CD4-positive, CD25-positive, alpha-beta regulatory T cell (primary cell): ENCODE results near the gene DCDC1. TPM values are rescaled to one million over a fixed set of nuclear protein-coding genes. Genes with fewer than 3 reads are reported as not detected.
"Not testable (repeated sequence)": the region's sequence is repeated elsewhere in the genome, so short reads cannot be mapped to it uniquely, and the experiment has no call there.

ENCODE experiments used
- ATAC-seq, 2 donors: fragments of 150-1000 bp; cut with Tn5 transposase; one replicate each; pipeline ENCODE4 v1.10.0; 2021; ENCODE audit warnings: low read depth in 2 of 2, moderate number of reproducible peaks in 2 of 2, moderate library complexity in 1 of 2
- DNase-seq, 3 donors: peaks; one replicate each; pipeline versions ENCODE4 v3.0.0 to v3.0.0-alpha.2; 2012 to 2022; ENCODE audit warnings: mixed read lengths in 1 of 3
- H3K27ac ChIP-seq: one replicate; pipeline ENCODE4 v1.7.0; 2013; ENCODE audit warnings: mild to moderate bottlenecking, low read length; ENCODE audit not compliant: insufficient read depth, poor library complexity, severe bottlenecking
- H3K27me3 ChIP-seq: one replicate; pipeline ENCODE4 v1.7.0; 2013; ENCODE audit warnings: low read length; ENCODE audit not compliant: control insufficient read depth, insufficient read depth
- H3K36me3 ChIP-seq: one replicate; pipeline ENCODE4 v1.7.0; 2013; ENCODE audit warnings: mild to moderate bottlenecking, low read length, moderate library complexity; ENCODE audit not compliant: control insufficient read depth, insufficient read depth
- H3K4me1 ChIP-seq: 2 replicates; pipeline ENCODE4 v1.7.0; 2013; ENCODE audit warnings: mild to moderate bottlenecking, low read length; ENCODE audit not compliant: insufficient read depth, control insufficient read depth, poor library complexity, severe bottlenecking
- H3K4me3 ChIP-seq: one replicate; pipeline ENCODE4 v1.7.0; 2013; ENCODE audit warnings: low read depth, mild to moderate bottlenecking, low read length, moderate library complexity
- H3K9me3 ChIP-seq, 2 experiments: 1 replicate in 1 of 2; 2 replicates in 1 of 2; pipeline ENCODE4 v1.7.0; 2013; ENCODE audit warnings: low read length in 2 of 2, mild to moderate bottlenecking in 1 of 2, moderate library complexity in 1 of 2; ENCODE audit not compliant: control insufficient read depth in 2 of 2
- H3K27ac Mint-ChIP-seq, 3 donors: one replicate each; pipeline ENCODE4 v1.8.0; 2020 to 2022; ENCODE audit warnings: mild to moderate bottlenecking in 3 of 3, mixed read lengths in 3 of 3, moderate library complexity in 2 of 3
- H3K27me3 Mint-ChIP-seq: one replicate; pipeline ENCODE4 v1.8.0; 2022; ENCODE audit warnings: mild to moderate bottlenecking, mixed read lengths
- H3K36me3 Mint-ChIP-seq: one replicate; pipeline ENCODE4 v1.8.0; 2020; ENCODE audit warnings: mixed read lengths
- H3K4me1 Mint-ChIP-seq, 4 donors: one replicate each; pipeline ENCODE4 v1.8.0; 2020 to 2022; ENCODE audit warnings: mixed read lengths in 4 of 4, mild to moderate bottlenecking in 1 of 4
- H3K4me3 Mint-ChIP-seq, 4 donors: one replicate each; pipeline ENCODE4 v1.8.0; 2020 to 2022; ENCODE audit warnings: mild to moderate bottlenecking in 4 of 4, mixed read lengths in 4 of 4, moderate library complexity in 3 of 4
- H3K9me3 Mint-ChIP-seq, 7 donors: one replicate each; pipeline ENCODE4 v1.8.0; 2020 to 2022; ENCODE audit warnings: mixed read lengths in 7 of 7, mild to moderate bottlenecking in 3 of 7, moderate library complexity in 2 of 7
- polyA plus RNA-seq, 4 donors: library from polyadenylated mRNA; unstranded; fragments of 300-500 nt; fragmentation: Illumina TruSeq; gene quantifications; one replicate each; pipeline ENCODE4 v1.2.3, GENCODE V29; 2021
- total RNA-seq: library from RNA; stranded (reverse); gene quantifications from one replicate; pipeline ENCODE4 v1.2.3, GENCODE V29; 2022

The DCDC1 gene
- total and polyA plus RNA-seq, 5 donors from 2014 or later, result not detected

GRCh38 chr11:31273527-31273926, 96.0 kb downstream of the DCDC1 start:
- H3K9me3 Mint-ChIP-seq, result peaks cover 2 to 28% (median 11%) of the 10 kb centered on the region in 7 donors
- not testable (repeated sequence) for ATAC-seq, DNase-seq, H3K27me3 ChIP-seq, H3K27me3 Mint-ChIP-seq, H3K27ac ChIP-seq, H3K4me3 ChIP-seq, H3K4me1 ChIP-seq, H3K4me1 Mint-ChIP-seq, H3K36me3 Mint-ChIP-seq, H3K36me3 ChIP-seq, H3K4me3 Mint-ChIP-seq, H3K27ac Mint-ChIP-seq
- H3K9me3 ChIP-seq, result peaks cover 3 to 12% of the 10 kb centered on the region in 2 experiments

- H3K4me3 ChIP-seq, result no peak overlapping the region
- no peaks in the 10 kb centered on the region for H3K27me3 Mint-ChIP-seq
- no peaks in the 10 kb centered on the region for H3K4me1 Mint-ChIP-seq
- no peak for ATAC-seq
- H3K27ac Mint-ChIP-seq, result no peak overlapping the region
- no peak for DNase-seq
- H3K27me3 ChIP-seq, result no peaks in the 10 kb centered on the region
- H3K36me3 ChIP-seq, result no peaks in the 10 kb centered on the region
- peaks cover 2 to 15% (median 6%) of the 10 kb centered on the region in 7 donors for H3K9me3 Mint-ChIP-seq
- no peak overlapping the region for H3K27ac ChIP-seq
- H3K36me3 Mint-ChIP-seq, result no peaks in the 10 kb centered on the region
- H3K9me3 ChIP-seq, result peaks cover 0 to 3% of the 10 kb centered on the region in 2 experiments
- no peak overlapping the region for H3K4me3 Mint-ChIP-seq
- no peaks in the 10 kb centered on the region for H3K4me1 ChIP-seq
Measured at GRCh38 chr11:31267720-31268119, 101.8 kb downstream of the DCDC1 start.

DNA sequence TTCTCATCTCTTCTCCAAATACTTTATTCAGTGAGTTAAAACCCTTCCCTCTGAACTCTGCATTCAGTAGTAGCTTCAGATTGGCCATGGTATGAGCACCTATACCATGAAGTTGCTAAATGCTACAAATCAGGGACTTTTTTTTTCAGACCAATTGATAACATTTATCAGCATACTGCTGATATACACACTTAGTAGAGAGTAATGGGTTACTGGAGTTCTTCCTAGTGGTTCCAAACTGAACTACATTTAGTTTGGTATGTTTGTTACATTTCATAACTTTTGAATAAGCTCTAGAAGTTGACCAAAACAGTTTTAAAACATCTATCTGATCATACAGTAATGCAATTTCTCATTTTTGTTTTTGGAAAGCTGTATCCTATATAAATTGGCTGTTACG, 104.7 kb downstream of the DCDC1 start:
- Histone ChIP-seq H3K27me3 (no peaks in the 10 kb centered on the region), H3K4me1 (no peaks in the 10 kb centered on the region), H3K4me3 (no peak overlapping the region), H3K9me3 (no peaks in the 10 kb centered on the region), H3K36me3 (no peaks in the 10 kb centered on the region), H3K27ac (no peak overlapping the region)
- no peaks in the 10 kb centered on the region for H3K27me3 Mint-ChIP-seq
- peaks cover 0 to 2% (median 0%) of the 10 kb centered on the region in 7 donors for H3K9me3 Mint-ChIP-seq
- no peaks in the 10 kb centered on the region for H3K4me1 Mint-ChIP-seq
- DNase-seq, result no peak
- ATAC-seq, result no peak
- no peak overlapping the region for H3K27ac Mint-ChIP-seq
- H3K36me3 Mint-ChIP-seq, result no peaks in the 10 kb centered on the region
- H3K4me3 Mint-ChIP-seq, result no peak overlapping the region

GRCh38 chr11:31262761-31263160, 106.8 kb downstream of the DCDC1 start:
- Mint-ChIP-seq H3K4me1 (no peaks in the 10 kb centered on the region), H3K36me3 (no peaks in the 10 kb centered on the region), H3K27me3 (no peaks in the 10 kb centered on the region), H3K9me3 (peaks cover 0 to 2% (median 0%) of the 10 kb centered on the region in 7 donors), H3K4me3 (no peak overlapping the region), H3K27ac (no peak overlapping the region)
- Histone ChIP-seq H3K4me3 (no peak overlapping the region), H3K27me3 (no peaks in the 10 kb centered on the region), H3K9me3 (no peaks in the 10 kb centered on the region), H3K4me1 (no peaks in the 10 kb centered on the region), H3K27ac (no peak overlapping the region), H3K36me3 (no peaks in the 10 kb centered on the region)
- no peak for ATAC-seq
- no peak for DNase-seq

GRCh38 chr11:31259797-31260196, 109.7 kb downstream of the DCDC1 start:
- H3K27ac Mint-ChIP-seq, result no peak overlapping the region
- H3K9me3 Mint-ChIP-seq, result no peaks in the 10 kb centered on the region
- no peaks in the 10 kb centered on the region for H3K4me1 Mint-ChIP-seq
- ATAC-seq (no peak), DNase-seq (no peak)
- no peaks in the 10 kb centered on the region for H3K36me3 Mint-ChIP-seq
- H3K4me3 Mint-ChIP-seq, result no peak overlapping the region
- H3K36me3 ChIP-seq, result no peaks in the 10 kb centered on the region
- no peaks in the 10 kb centered on the region for H3K9me3 ChIP-seq
- no peaks in the 10 kb centered on the region for H3K27me3 Mint-ChIP-seq
- no peak overlapping the region for H3K4me3 ChIP-seq
- H3K27me3 ChIP-seq, result peaks cover 3% of the 10 kb centered on the region
- H3K4me1 ChIP-seq, result no peaks in the 10 kb centered on the region
- H3K27ac ChIP-seq, result no peak overlapping the region

DNA sequence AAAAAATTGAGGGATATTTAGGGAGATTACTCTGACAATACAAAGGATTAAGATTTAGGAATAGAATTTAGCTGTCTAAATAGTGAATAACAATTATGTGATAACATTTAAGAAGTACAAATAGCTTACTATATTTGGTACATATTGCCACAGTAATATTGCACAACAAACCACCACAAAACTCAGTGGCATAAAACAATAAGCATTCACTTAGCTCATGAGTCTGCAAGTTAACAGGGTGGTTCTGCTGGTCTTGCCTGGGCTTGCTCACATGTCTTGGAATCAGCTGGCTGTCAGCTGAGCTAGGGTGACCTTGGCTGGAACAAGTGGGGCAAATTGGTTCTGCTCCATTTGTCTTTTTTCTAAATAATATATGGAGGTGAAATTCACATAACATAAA, 115.1 kb downstream of the DCDC1 start:
- Histone ChIP-seq H3K36me3 (no peaks in the 10 kb centered on the region), H3K4me1 (no peaks in the 10 kb centered on the region), H3K27ac (no peak overlapping the region), H3K27me3 (peaks cover 3% of the 10 kb centered on the region), H3K9me3 (no peaks in the 10 kb centered on the region), H3K4me3 (no peak overlapping the region)
- Mint-ChIP-seq H3K36me3 (no peaks in the 10 kb centered on the region), H3K9me3 (no peaks in the 10 kb centered on the region), H3K4me3 (no peak overlapping the region), H3K27ac (no peak overlapping the region), H3K27me3 (peaks cover 4% of the 10 kb centered on the region), H3K4me1 (no peaks in the 10 kb centered on the region)
- DNase-seq, result no peak
- ATAC-seq, result no peak

DNA sequence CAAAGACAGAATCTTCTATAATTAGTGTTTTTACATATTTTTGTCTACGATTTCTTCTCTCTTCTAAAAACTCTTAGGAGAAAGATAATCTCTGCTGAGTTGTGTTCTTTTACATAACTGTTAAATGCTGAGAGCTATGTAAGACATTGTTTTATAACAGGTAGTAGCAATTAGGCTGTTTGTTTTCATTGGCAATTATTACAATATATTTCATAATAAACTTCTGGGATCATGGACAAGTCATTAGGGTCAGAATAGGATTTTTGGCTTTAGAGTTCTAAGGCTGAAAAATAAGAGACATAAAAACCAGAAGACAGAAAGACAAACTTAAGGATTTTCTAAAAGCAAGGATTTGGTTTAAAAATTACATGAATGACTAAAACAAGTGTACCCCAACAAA, 120.8 kb downstream of the DCDC1 start:
- no peaks in the 10 kb centered on the region for H3K9me3 Mint-ChIP-seq
- no peak overlapping the region for H3K27ac Mint-ChIP-seq
- H3K4me1 Mint-ChIP-seq, result no peaks in the 10 kb centered on the region
- H3K36me3 ChIP-seq, result no peaks in the 10 kb centered on the region
- no peaks in the 10 kb centered on the region for H3K27me3 ChIP-seq
- no peaks in the 10 kb centered on the region for H3K9me3 ChIP-seq
- no peak for DNase-seq
- peaks cover 4% of the 10 kb centered on the region for H3K27me3 Mint-ChIP-seq
- no peak overlapping the region for H3K4me3 Mint-ChIP-seq
- no peaks in the 10 kb centered on the region for H3K36me3 Mint-ChIP-seq
- H3K27ac ChIP-seq, result no peak overlapping the region
- no peak for ATAC-seq
- no peaks in the 10 kb centered on the region for H3K4me1 ChIP-seq
- no peak overlapping the region for H3K4me3 ChIP-seq

DNA sequence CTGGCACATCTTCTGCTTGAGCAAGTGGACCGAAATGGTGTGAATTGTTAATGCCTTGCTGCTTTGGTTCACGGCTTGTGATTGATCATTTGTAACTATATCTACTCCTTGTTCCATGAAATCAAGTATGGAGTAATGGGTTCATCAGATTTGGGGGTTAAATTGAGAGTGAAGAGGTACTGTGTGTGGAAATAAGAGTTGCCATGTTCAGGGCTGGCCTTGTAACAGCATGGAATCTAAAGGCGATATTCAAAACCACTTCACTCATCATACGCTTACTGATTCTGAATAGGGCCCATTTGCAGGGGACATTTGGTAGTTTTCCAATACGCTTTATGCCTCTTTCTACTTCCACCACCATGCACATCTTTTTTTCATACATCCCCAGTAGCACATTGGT, 122.2 kb downstream of the DCDC1 start:
- Mint-ChIP-seq H3K36me3 (no peaks in the 10 kb centered on the region), H3K27ac (no peak overlapping the region)

More for the DNA sequence above, 122.2 kb downstream of the DCDC1 start:
- no peaks in the 10 kb centered on the region for H3K4me1 Mint-ChIP-seq
- H3K4me3 Mint-ChIP-seq, result no peak overlapping the region
- Histone ChIP-seq H3K36me3 (no peaks in the 10 kb centered on the region), H3K9me3 (no peaks in the 10 kb centered on the region), H3K27ac (no peak overlapping the region), H3K4me3 (no peak overlapping the region), H3K27me3 (no peaks in the 10 kb centered on the region), H3K4me1 (no peaks in the 10 kb centered on the region)
- H3K27me3 Mint-ChIP-seq, result peaks cover 2% of the 10 kb centered on the region
- no peak for DNase-seq
- no peaks in the 10 kb centered on the region for H3K9me3 Mint-ChIP-seq
- no peak for ATAC-seq
